Heart left ventricle (tissue), 16 donors: ENCODE measurements around the gene ARHGEF33. TPM values are rescaled to one million over a fixed set of nuclear protein-coding genes. Genes with fewer than 3 reads are reported as not detected.
"Not testable (repeated sequence)": the region's sequence is repeated elsewhere in the genome, so short reads cannot be mapped to it uniquely, and the experiment has no call there.

Experiments
- ATAC-seq, 4 donors: fragments of 200-7000 bp; cut with Tn5 transposase; one replicate each; pipeline ENCODE4 v1.9.1; 2020 to 2022; ENCODE audit warnings: moderate library complexity in 4 of 4, mild to moderate bottlenecking in 3 of 4, moderate number of reproducible peaks in 1 of 4
- DNase-seq, 5 donors: peaks; one replicate each; pipeline ENCODE4 v3.0.0-alpha.2; 2020
- H3K27ac ChIP-seq, 12 donors: fragments of 200-600 bp; sonication (generic) in 4 of 12; one replicate each; pipeline versions ENCODE4 v1.5.0 to v1.8.0; 2016 to 2022; ENCODE audit warnings: mild to moderate bottlenecking in 2 of 12
- H3K27me3 ChIP-seq, 9 donors: fragments of 200-600 bp; sonication (generic) in 2 of 9; one replicate each; pipeline versions ENCODE4 v1.5.1 to v1.8.0; 2016 to 2022; ENCODE audit warnings: mild to moderate bottlenecking in 3 of 9
- H3K36me3 ChIP-seq, 9 donors: fragments of 200-600 bp; sonication (generic) in 2 of 9; one replicate each; pipeline versions ENCODE4 v1.5.0 to v1.8.0; 2018 to 2022; ENCODE audit warnings: mild to moderate bottlenecking in 2 of 9
- H3K4me1 ChIP-seq, 12 donors: fragments of 200-600 bp; sonication (generic) in 4 of 12; one replicate each; pipeline versions ENCODE4 v1.5.0 to v1.8.0; 2016 to 2022; ENCODE audit warnings: mild to moderate bottlenecking in 3 of 12
- H3K4me3 ChIP-seq, 12 donors: fragments of 200-600 bp; sonication (generic) in 4 of 12; one replicate each; pipeline versions ENCODE4 v1.5.0 to v1.8.0; 2017 to 2022; ENCODE audit warnings: mild to moderate bottlenecking in 9 of 12, moderate library complexity in 4 of 12
- H3K9me3 ChIP-seq, 12 donors: fragments of 200-600 bp; sonication (generic) in 4 of 12; one replicate each; pipeline versions ENCODE4 v1.5.0 to v1.8.0; 2016 to 2022; ENCODE audit warnings: mild to moderate bottlenecking in 1 of 12
- CTCF ChIP-seq, 12 donors: fragments of 200-600 bp; sonication (generic) in 4 of 12; IDR thresholded peaks; one replicate each; pipeline versions ENCODE4 v1.5.0 to v1.8.0; 2018 to 2022; ENCODE audit warnings: antibody characterized with exemption in 12 of 12, mild to moderate bottlenecking in 5 of 12
- POLR2A ChIP-seq, 2 donors: fragments of 450-650 bp; IDR thresholded peaks; one replicate each; pipeline ENCODE4 v1.6.1; 2017; ENCODE audit warnings: antibody characterized with exemption in 2 of 2, mild to moderate bottlenecking in 2 of 2, moderate library complexity in 2 of 2
- WGBS, 4 donors: extraction: QIAGEN DNeasy Blood & Tissue Kit in 2 of 4; methylation state at CpG; one replicate each; pipeline versions ENCODE4 v1.1.5 to v1.1.7; 2013 to 2018; 5-methylcytosine and 5-hydroxymethylcytosine counted together
- intact Hi-C, 10 donors: fragments of 100-400 bp; cut with DNase I; formaldehyde crosslinking; loops; one replicate each; pipeline versions ENCODE4 v1.11.1 to v1.14.2; 2022
- polyA plus RNA-seq, 2 donors: library from polyadenylated mRNA; stranded (reverse); fragments of 200-250 nt; gene quantifications; one replicate each; pipeline ENCODE4 v1.2.3, GENCODE V29; 2013
- total RNA-seq, 9 donors: library from RNA; depleted of rRNA in 2 of 9; stranded (reverse); fragments of >200 nt in 2 of 9; fragmentation: NEBNext Ultra II Directional in 3 of 9; extraction: Animal tissue kit (Norgen Biotek cat#: 25700) in 3 of 9; gene quantifications; one replicate each; pipeline versions ENCODE4 v1.1.0 to v1.2.4, GENCODE V29; 2016 to 2023
- donor health status: ischemic (EF 13 %, LVEDD 7.1; RV severe dilation, severe dysfunction).
- donor health status: healthy with polysubstance abuse.
- donor health status: DM: no; HTN: yes; CAD: no.
- donor health status: DM: no; HTN: no; CAD: no.
- donor health status: ischemic (EF 25% LVEDD 6.9; RV normal size, moderate dysfunction).
- donor health status: ischemic (EF 25% LVEDD 5.7; RV mildly dilated, moderate dysfunction).
- donor health status: healthy.
- donor health status: DM: yes; HTN: yes; CAD: no.
- donor health status: ischemic (EF 35%, LVEDD 5.7; RV mildly dilated, moderate dysfunction).
- donor health status: nonischemic (EF 11% LVEDD 7.7; RV severe dilation, severe dysfunction).
- donor health status: DM: yes; HTN: yes; CAD: no.
- donor health status: PGD.
- donor health status: ischemic (EF 29% LVEDD 5.4; RV normal size, mild dysfunction).
- donor health status: nonischemic (EF 23%, LVEDD 6.1; RV moderate dilation, normal function).

ARHGEF33 gene
- total and polyA plus RNA-seq, 11 donors: 0.18 to 2.5 (median 0.31) TPM; not detected in 1

GRCh38 chr2:38932586-38932985 lies 42.9 kb downstream of the ARHGEF33 start:
- DNase-seq (no peak), ATAC-seq (no peak)
- TF ChIP-seq CTCF (IDR thresholded peaks at IDR 0.05) (no peak), POLR2A (IDR thresholded peaks at IDR 0.05) (no peak)
- H3K4me3 ChIP-seq: no peak overlapping the region
- intact Hi-C loops: no loop called here
- WGBS, 4 donors: 14 to 30% (median 22%) methylated on average over 1 of the region's 1 CpG
- no peaks in the 10 kb centered on the region for H3K36me3 ChIP-seq
- H3K4me1 ChIP-seq: peaks cover 0 to 6% (median 0%) of the 10 kb centered on the region in 12 donors
- no peak overlapping the region for H3K27ac ChIP-seq
- H3K27me3 ChIP-seq: no peaks in the 10 kb centered on the region
- no peaks in the 10 kb centered on the region for H3K9me3 ChIP-seq

- 90 to 92% (median 90%) methylated on average over 3 of the region's 3 CpGs for WGBS, 4 donors
- Histone ChIP-seq H3K36me3 (no peaks in the 10 kb centered on the region), H3K4me3 (no peak overlapping the region), H3K4me1 (peaks cover 0 to 6% (median 0%) of the 10 kb centered on the region in 12 donors), H3K27ac (no peak overlapping the region), H3K27me3 (no peaks in the 10 kb centered on the region), H3K9me3 (no peaks in the 10 kb centered on the region)
- ATAC-seq: no peak
- TF ChIP-seq CTCF (IDR thresholded peaks at IDR 0.05): no peak
- no peak for TF ChIP-seq POLR2A (IDR thresholded peaks at IDR 0.05)
- no peak for DNase-seq
- intact Hi-C loops: no loop called here
Measured at GRCh38 chr2:38933653-38934052, 44.0 kb downstream of the ARHGEF33 start.

GRCh38 chr2:38934742-38935141 lies 45.1 kb downstream of the ARHGEF33 start:
- H3K27ac ChIP-seq: no peak overlapping the region
- no peaks in the 10 kb centered on the region for H3K9me3 ChIP-seq
- DNase-seq (no peak), ATAC-seq (no peak)
- no peaks in the 10 kb centered on the region for H3K36me3 ChIP-seq
- intact Hi-C loops: no loop called here
- 58 to 76% (median 66%) methylated on average over 5 of the region's 5 CpGs for WGBS, 4 donors
- no peak for TF ChIP-seq CTCF (IDR thresholded peaks at IDR 0.05)
- TF ChIP-seq POLR2A (IDR thresholded peaks at IDR 0.05): no peak
- H3K27me3 ChIP-seq: no peaks in the 10 kb centered on the region
- H3K4me1 ChIP-seq: peaks cover 0 to 6% (median 0%) of the 10 kb centered on the region in 12 donors
- H3K4me3 ChIP-seq: no peak overlapping the region

GRCh38 chr2:38935568-38936172 lies 46.0 kb downstream of the ARHGEF33 start:
- ATAC-seq: no peak
- TF ChIP-seq CTCF (IDR thresholded peaks at IDR 0.05) (no peak), POLR2A (IDR thresholded peaks at IDR 0.05) (no peak)
- 90 to 93% (median 93%) methylated on average over 4 of the region's 4 CpGs for WGBS, 4 donors
- Histone ChIP-seq H3K9me3 (no peaks in the 10 kb centered on the region), H3K4me1 (peaks cover 0 to 6% (median 0%) of the 10 kb centered on the region in 12 donors), H3K27ac (no peak overlapping the region), H3K36me3 (no peaks in the 10 kb centered on the region), H3K4me3 (no peak overlapping the region), H3K27me3 (no peaks in the 10 kb centered on the region)
- DNase-seq: no peak
- intact Hi-C loops: no loop called here

- H3K9me3 ChIP-seq, H3K27ac ChIP-seq, H3K27me3 ChIP-seq, DNase-seq, ATAC-seq, H3K4me1 ChIP-seq, intact Hi-C loops, H3K36me3 ChIP-seq, H3K4me3 ChIP-seq: not testable (repeated sequence)
- WGBS, 4 donors: 93 to 96% (median 94%) methylated on average over 6 of the region's 6 CpGs
Measured at GRCh38 chr2:38936516-38936915, 46.8 kb downstream of the ARHGEF33 start.
